Eye (tissue), 1 donor: Measurements from ENCODE around the gene EPHA1.

Experiments
- DNase-seq: peaks from one replicate; pipeline ENCODE4 v3.0.0-alpha.2; 2015

Gene EPHA1

GRCh38 chr7:143388051-143388450 lies 20.6 kb downstream of the EPHA1 start:
- DNase-seq = no peak

DNA sequence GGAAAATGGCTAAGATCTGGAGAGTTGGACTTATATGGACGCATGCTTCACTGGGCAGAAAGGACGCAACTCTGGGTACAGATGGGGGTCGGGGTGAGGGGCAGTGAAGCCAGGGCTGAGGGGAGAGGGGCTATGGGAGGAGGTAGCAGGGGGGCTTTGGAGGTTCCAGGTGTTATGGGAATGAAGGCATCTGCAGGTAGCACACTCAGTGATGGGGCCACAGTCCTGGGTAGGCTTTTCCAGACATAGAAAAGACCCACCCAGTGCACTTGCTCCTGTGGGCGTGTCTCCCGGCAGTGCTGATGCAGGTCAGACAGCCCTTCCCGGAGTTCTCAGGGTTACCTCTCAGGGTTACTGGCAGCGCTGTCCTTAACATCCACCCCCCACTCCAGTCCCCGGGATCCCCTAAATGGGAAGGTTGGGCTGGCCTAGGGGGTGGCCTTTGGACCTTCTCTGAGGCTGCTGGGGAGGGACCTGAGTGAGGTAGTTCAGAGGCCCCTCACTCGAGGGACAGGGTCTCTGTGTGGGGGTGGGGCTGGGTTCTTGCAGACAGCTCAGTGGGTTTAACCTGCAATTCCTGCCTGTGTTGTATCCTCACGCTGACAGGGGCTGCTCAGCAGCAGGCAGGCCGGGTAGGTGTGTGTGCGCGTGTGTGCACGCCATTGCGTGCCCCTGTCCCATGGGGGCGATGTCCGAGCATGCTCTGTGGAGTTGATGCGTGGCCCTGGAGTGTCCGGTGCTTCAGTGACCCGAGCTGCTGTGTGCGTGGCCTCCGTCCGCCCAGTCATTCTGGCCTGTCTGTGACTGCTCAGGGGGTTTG lies 21.3 kb downstream of the EPHA1 start:
- DNase-seq = no peak

DNA sequence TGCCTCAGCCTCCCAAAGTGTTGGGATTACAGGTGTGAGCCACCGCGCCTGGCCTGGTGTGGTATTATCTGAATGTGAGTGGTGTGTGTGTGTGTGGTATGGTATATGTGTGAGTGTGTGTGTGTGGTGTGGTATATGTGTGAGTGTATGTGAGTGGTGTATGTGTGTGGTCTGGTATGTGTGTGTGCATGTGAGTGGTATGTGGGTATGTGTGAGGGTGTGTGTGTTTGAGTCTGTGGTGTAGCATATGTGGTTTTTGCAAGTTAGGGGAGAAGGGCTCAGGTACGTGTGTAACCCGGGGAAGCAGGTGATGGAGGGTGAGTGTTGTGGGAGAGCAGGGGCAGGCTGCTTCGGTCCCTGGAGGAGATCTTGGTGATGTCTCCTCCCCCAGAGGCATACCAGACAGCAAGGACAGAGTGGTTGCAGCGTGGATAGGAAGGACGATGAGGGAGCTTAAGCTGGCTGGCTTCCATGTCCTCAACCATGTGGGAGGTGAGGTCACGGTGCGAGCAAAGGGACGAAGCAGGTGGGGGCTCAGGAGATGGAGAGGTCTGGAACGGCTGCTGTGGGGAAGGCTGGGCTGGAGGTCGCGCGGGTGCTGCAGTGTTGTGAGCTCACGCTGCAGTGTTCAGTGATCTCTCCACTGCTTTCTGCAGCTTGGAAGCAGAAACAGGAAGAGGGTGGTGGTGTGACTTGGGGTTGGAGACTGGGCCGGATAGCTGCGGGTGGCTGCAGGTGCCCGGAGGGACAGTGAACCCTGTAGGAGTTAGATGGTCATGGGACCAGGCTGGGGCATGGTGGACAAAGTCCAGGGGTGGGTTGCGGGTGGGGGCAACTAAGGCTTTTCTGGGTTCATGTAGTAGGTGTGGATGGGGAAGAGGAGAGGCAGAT lies 22.5 kb downstream of the EPHA1 start:
- DNase-seq = no peak

- no peak for DNase-seq
These were observed 23.7 kb downstream of the EPHA1 start for GRCh38 chr7:143384661-143385631.

GRCh38 chr7:143384148-143384547 lies 24.5 kb downstream of the EPHA1 start:
- no peak for DNase-seq

- DNase-seq = no peak
These were observed 25.1 kb downstream of the EPHA1 start for GRCh38 chr7:143383642-143383957.

DNA sequence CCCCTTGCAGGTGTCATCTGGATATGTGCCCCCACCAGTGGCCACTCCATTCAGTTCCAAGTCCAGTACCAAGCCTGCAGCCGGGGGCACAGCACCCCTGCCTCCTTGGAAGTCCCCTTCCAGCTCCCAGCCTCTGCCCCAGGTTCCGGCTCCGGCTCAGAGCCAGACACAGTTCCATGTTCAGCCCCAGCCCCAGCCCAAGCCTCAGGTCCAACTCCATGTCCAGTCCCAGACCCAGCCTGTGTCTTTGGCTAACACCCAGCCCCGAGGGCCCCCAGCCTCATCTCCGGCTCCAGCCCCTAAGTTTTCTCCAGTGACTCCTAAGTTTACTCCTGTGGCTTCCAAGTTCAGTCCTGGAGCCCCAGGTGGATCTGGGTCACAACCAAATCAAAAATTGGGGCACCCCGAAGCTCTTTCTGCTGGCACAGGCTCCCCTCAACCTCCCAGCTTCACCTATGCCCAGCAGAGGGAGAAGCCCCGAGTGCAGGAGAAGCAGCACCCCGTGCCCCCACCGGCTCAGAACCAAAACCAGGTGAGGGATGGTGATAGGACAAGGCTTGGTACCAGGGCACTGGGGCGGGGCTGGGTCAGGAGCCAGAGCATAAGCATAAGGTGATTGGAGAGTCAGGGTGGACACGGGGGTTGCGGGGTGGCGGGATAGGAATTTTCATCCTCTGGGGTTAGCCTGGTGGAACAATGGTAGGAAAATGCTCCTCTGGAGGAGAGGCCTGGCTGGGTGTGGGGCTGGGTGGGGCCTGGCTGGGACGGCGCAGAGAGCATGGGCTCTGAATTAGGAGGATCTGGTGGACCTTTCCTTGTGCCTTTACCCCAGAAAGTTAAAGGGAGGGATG lies 25.6 kb downstream of the EPHA1 start:
- no peak for DNase-seq

DNA sequence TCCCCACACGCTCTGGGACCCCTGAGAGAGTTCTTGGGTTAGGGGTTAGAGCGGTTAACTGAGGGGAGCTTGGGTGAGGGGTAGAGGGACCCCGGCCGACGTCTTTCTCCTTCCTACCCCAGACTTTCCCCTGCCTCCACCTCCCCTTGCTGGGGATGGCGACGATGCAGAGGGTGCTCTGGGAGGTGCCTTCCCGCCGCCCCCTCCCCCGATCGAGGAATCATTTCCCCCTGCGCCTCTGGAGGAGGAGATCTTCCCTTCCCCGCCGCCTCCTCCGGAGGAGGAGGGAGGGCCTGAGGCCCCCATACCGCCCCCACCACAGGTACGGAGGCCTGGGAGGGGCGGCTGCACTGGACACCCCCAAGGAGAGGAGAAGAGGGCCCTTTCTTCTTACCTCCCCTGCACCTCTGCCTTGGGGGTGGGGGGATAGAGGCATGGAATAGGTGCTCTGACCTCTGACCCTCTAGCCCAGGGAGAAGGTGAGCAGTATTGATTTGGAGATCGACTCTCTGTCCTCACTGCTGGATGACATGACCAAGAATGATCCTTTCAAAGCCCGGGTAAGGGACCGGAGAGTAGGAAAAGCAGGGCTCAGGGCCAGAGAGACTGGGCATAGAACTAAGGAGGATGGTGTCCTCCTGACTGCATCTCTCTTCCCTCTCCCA lies 26.4 kb downstream of the EPHA1 start:
- no peak for DNase-seq

DNA sequence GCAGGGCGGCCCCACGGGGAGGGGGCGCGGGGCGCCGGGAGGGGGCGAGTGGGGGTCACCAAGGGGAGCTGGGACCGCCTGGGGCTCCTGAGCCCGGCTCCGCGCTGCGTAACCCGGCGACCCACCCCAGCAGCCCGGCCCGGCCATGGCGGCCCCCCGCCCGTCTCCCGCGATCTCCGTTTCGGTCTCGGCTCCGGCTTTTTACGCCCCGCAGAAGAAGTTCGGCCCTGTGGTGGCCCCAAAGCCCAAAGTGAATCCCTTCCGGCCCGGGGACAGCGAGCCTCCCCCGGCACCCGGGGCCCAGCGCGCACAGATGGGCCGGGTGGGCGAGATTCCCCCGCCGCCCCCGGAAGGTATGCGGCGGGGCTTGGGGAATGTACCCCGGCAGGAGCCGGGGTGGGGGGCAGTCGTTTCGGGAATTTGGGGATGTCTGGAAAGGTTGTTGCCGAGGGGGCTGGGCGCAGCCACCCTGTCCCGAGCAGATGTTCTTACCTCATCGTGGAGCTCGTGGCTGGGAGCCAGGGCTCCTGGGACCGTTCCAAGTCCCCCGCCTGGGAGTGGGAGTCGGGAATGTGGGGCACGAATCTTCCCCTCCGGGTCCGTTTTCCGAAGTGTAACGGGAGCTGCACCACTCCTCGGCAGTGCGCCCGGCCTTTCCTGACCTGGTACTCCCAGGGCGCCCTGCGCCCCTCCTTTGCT lies 27.1 kb downstream of the EPHA1 start:
- DNase-seq = peak; percentile 89

DNA sequence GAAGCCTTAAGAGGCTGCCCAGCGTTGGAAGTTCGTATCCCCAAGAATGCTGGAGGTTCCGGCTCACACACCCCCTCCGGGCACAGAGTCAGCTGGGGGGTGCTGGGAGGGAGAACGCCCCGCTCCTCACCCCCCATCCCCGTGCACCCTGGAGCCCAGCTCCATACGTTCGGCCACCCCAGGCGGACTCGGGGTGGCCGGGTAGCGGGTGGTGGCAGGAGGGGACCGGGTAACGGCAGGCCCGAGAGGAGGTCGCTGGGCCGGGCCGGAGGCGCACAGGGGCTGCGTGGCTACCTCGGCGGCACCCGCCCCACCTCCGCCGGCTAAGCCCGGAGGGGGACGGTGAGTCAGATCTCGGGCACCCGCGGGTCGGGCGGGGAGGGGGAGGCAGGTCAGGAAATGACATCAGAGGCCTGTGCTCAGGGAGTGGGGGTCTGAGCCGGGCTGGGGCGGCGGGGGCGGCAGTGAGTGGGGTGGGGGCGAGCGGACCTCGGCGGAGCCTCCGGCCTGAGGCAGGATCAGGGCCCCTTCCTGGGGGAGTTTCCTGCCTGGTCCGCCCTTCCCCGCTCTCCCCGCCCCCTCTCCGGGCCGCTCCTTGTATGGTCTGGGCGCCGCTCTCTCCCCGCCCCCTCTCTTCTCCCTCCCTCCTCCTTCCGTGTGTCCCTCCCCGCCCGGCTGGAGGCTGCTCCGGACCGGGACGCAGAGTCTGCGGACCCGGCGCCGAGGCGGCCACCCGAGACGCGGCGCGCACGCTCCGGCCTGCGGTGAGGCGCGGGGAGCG lies 27.8 kb downstream of the EPHA1 start, which contains the start of gene ZYX:
ZYX (plus strand) TSS at position 700 of the 781 bp plus-strand sequence. CDS start 227 bp downstream, outside the sequence.
- peak; percentile 94 for DNase-seq

GRCh38 chr7:143380260-143380645 lies 28.4 kb downstream of the EPHA1 start:
- DNase-seq = peak; percentile 98

GRCh38 chr7:143379611-143380259 lies 28.9 kb downstream of the EPHA1 start:
- no peak for DNase-seq

DNA sequence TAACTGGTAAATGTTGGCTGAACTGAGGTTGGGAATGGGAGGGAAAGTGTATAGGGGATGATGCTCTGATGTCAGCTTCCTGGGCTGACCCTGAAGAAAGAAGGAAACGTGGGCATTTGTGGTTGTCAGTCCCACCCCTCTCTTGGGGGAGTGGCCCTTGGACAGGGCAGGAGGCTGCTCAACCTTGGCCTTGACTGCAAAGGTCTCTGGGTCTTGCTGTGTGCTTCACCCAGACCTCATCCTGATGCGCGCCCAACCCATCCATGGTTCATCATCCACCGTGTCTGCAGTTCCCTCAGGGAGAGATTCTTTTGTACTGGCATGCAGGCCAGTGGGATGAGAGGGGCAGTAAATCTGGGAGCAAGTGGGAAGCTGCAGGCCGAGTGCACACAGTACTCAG lies 32.3 kb downstream of the EPHA1 start:
- DNase-seq = no peak

GRCh38 chr7:143375298-143376034 lies 33.2 kb downstream of the EPHA1 start:
- DNase-seq = no peak

DNA sequence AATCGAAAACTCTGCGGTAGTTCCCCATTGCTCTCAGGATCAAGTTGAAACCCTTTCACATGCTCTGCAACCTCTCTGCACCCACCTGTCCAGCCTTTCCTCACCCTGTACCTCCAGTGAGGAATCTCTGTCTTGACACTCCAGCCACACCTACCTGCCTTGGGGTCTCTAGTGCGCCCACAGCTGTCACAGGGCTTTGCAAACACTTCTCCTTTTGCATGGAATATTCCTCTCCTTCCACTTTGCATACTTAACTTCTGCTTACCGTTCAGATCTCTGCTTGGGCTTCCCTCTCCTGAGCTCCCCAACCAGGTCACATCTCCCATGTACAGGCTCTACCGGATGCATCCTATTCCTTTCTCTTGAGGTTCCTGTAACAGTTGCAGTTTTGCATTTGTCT lies 34.1 kb downstream of the EPHA1 start:
- no peak for DNase-seq

- DNase-seq = no peak
These were observed 35.3 kb downstream of the EPHA1 start for GRCh38 chr7:143373255-143373794.

GRCh38 chr7:143372070-143372469 lies 36.6 kb downstream of the EPHA1 start:
- DNase-seq = no peak
